Ovary (tissue), 9 donors: ENCODE data around the gene SPSB1. TPM values are rescaled to one million over a fixed set of nuclear protein-coding genes. Genes with fewer than 3 reads are reported as not detected.

ENCODE experiments used
- DNase-seq, 5 donors: peaks; one replicate each; pipeline ENCODE4 v3.0.0-alpha.2; 2019 to 2020
- H3K27ac ChIP-seq, 2 donors: fragments of 200-600 bp; one replicate each; pipeline versions ENCODE4 v1.5.1 to v1.8.0; 2019 to 2022
- H3K27me3 ChIP-seq: fragments of 200-600 bp; one replicate; pipeline ENCODE4 v1.8.0; 2022
- H3K36me3 ChIP-seq: fragments of 200-600 bp; sonication (generic); one replicate; pipeline ENCODE4 v1.5.1; 2019
- H3K4me1 ChIP-seq: one replicate; pipeline ENCODE4 v1.8.1; 2013; ENCODE audit warnings: mild to moderate bottlenecking, moderate library complexity; ENCODE audit not compliant: insufficient read depth
- H3K4me3 ChIP-seq: fragments of 200-600 bp; sonication (generic); one replicate; pipeline ENCODE4 v1.5.1; 2017
- H3K9me3 ChIP-seq, 2 donors: fragments of 200-600 bp in 1 of 2; sonication (generic) in 1 of 2; one replicate each; pipeline versions ENCODE4 v1.5.1 to v1.8.1; 2013 to 2019; ENCODE audit warnings: mild to moderate bottlenecking in 1 of 2, moderate library complexity in 1 of 2
- CTCF ChIP-seq, 3 donors: fragments of 450-650 bp in 2 of 3; fragments of 200-600 bp in 1 of 3; IDR thresholded peaks; one replicate each; pipeline versions ENCODE4 v1.5.1 to v1.8.0; 2016 to 2022; ENCODE audit warnings: antibody characterized with exemption in 3 of 3, mild to moderate bottlenecking in 1 of 3
- EP300 ChIP-seq: sonication (generic); formaldehyde crosslinking; IDR thresholded peaks from one replicate; pipeline ENCODE4 v1.6.1; 2017; ENCODE audit warnings: antibody characterized with exemption
- POLR2A ChIP-seq: fragments of 450-650 bp; IDR thresholded peaks from one replicate; pipeline ENCODE4 v1.6.1; 2017; ENCODE audit warnings: antibody characterized with exemption, mild to moderate bottlenecking, moderate library complexity
- WGBS, 3 donors: extraction: QIAGEN DNeasy Blood & Tissue Kit in 1 of 3; methylation state at CpG; one replicate each; pipeline versions ENCODE4 v1.1.5 to v1.1.7; 2013 to 2017; 5-methylcytosine and 5-hydroxymethylcytosine counted together
- intact Hi-C, 4 donors: fragments of 100-400 bp; cut with DNase I; formaldehyde crosslinking; loops; one replicate each; pipeline versions ENCODE4 v1.11.0 to v1.15.1; 2022 to 2023
- polyA plus RNA-seq, 2 donors: library from polyadenylated mRNA; stranded (reverse); fragments of 200-250 nt in 1 of 2; fragments of 350-450 nt in 1 of 2; fragmentation: Illumina TruSeq in 1 of 2; extraction: RNeasy Lipid Tissue Mini Kit (QIAGEN cat#74804) in 1 of 2; gene quantifications; one replicate each; pipeline ENCODE4 v1.2.3, GENCODE V29; 2013 to 2014
- total RNA-seq, 7 donors: library from RNA; depleted of rRNA in 2 of 7; stranded (reverse); fragments of >200 nt in 2 of 7; fragmentation: NEBNext Ultra II Directional in 3 of 7; extraction: Animal tissue kit (Norgen Biotek cat#: 25700) in 3 of 7; gene quantifications; one replicate each; pipeline versions ENCODE4 v1.1.0 to v1.2.4, GENCODE V29; 2016 to 2023
- donor health status: DM: no; HTN: no; CAD: no; lungs with moderate emphysema.
- donor health status: DM: no; HTN: no; CAD: no.
- donor health status: Bipolar disorder and iron deficiency.
- donor health status: DM: yes; HTN: yes; CAD: no.
- donor health status: DM: no; HTN: no; CAD: no.
- donor health status: DM: yes; HTN: yes; CAD: no.

The SPSB1 gene
- total and polyA plus RNA-seq, 9 donors: 20.4 to 69.6 (median 34.4) TPM

DNA sequence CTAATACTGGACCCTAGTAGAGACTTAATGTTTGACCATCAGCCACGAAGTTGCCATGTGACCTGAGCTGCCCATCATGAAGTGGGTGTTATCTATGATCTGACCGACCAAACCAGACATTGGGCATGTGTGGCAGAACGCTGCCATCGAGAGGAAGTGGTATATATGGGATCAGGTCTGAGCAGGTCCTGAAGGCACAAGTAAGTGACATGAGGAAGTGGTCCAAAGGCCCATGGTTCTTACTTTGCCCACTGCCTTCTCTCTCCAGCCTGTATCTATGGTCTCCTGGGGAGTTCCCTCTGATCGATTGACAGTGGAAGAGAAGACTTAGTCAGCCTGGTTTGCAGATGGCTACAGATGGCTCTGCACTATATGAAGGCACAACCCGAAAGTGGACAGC is 7.9 kb downstream of the SPSB1 start:
- Histone ChIP-seq H3K4me1 (peaks cover 21% of the 10 kb centered on the region), H3K36me3 (no peaks in the 10 kb centered on the region), H3K9me3 (no peaks in the 10 kb centered on the region), H3K27ac (no peak overlapping the region), H3K4me3 (no peak overlapping the region), H3K27me3 (no peaks in the 10 kb centered on the region)
- no peak for TF ChIP-seq POLR2A
- no peak for TF ChIP-seq EP300
- TF ChIP-seq CTCF (IDR thresholded peaks at IDR 0.05): no peak
- no peak for DNase-seq
- WGBS, 3 donors: 83 to 91% (median 84%) methylated on average over 6 of the region's 6 CpGs
- intact Hi-C loops: loop anchor here in 1 of 4 donors (10.0 kb wide), 1 partner anchor 54 kb away; no protein-coding TSS in a partner anchor

DNA sequence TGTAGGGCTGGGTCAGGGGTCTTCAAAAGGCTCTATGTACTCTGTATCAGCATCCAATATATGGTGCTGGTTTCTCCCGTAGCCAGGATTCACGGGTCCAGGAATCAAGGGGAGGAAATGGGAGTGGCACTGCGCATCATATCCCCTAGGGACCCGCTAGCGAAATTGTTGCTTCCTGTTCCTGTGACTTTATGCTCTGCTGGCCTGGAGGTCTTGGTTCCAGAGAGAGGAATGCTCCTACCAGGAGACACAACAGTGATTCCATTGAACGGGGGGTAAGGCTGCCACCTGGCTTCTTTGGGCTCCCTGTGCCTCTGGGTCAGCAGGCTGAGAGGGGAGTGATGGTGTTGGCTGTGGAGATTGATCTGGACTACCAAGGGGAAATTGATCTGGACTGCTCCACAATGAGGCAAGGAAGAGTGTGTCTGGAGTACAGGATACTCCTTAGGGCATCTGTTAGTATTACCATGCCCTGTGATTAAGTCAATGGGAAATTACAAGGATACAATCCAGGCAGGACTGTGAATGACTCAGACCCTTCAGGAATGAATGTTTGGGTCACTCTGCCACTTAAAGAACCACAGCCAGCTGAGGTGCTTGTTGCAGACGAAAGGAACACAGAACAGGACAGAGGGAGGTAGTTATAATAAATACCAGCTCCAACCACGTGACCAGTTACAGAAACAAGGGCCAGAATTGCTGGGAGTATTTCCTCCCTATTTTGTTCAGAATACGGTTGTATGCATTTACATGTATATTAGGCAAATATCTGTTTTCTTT is 10.2 kb downstream of the SPSB1 start:
- TF ChIP-seq POLR2A: no peak
- TF ChIP-seq CTCF (IDR thresholded peaks at IDR 0.05): no peak
- no peak for TF ChIP-seq EP300
- 21 to 28% (median 24%) methylated on average over 9 of the region's 9 CpGs for WGBS, 3 donors
- no peak overlapping the region for H3K4me3 ChIP-seq
- peaks cover 19% of the 10 kb centered on the region for H3K4me1 ChIP-seq
- no peaks in the 10 kb centered on the region for H3K9me3 ChIP-seq
- intact Hi-C loops: loop anchor here in 1 of 4 donors (10.0 kb wide), 1 partner anchor 52 kb away; no protein-coding TSS in a partner anchor
- H3K27me3 ChIP-seq: no peaks in the 10 kb centered on the region
- H3K27ac ChIP-seq: no peak overlapping the region
- DNase-seq: peak in 1 of 5 donors; percentile 22
- H3K36me3 ChIP-seq: no peaks in the 10 kb centered on the region

GRCh38 chr1:9303916-9304315 is 11.2 kb downstream of the SPSB1 start:
- no peak for DNase-seq
- no peaks in the 10 kb centered on the region for H3K9me3 ChIP-seq
- 87 to 91% (median 88%) methylated on average over 6 of the region's 6 CpGs for WGBS, 3 donors
- TF ChIP-seq EP300 (no peak), CTCF (IDR thresholded peaks at IDR 0.05) (no peak), POLR2A (no peak)
- H3K4me1 ChIP-seq: peaks cover 22% of the 10 kb centered on the region
- no peak overlapping the region for H3K4me3 ChIP-seq
- H3K27ac ChIP-seq: no peak overlapping the region
- no peaks in the 10 kb centered on the region for H3K36me3 ChIP-seq
- intact Hi-C loops: loop anchor here in 1 of 4 donors (10.0 kb wide), 1 partner anchor 51 kb away; no protein-coding TSS in a partner anchor
- no peaks in the 10 kb centered on the region for H3K27me3 ChIP-seq

DNA sequence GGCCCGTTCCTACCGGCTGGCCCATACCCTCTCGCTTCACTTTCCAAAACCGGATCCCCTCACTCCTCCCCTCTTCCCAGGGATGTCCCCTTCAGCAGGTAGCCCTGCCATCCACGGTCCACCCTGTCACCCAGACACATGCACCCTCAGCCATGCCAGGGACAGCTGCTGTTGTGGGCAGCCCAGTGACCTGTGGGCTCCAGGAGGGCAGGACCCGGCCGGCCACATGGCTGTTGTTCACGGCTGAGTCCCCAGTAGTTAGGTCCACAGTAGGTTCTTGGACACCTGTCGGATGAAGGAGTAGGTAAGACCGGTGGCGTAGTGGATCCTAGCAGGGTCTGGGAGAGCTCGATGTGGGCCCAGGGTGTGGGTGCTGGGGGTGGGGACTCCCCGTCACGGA is 12.5 kb downstream of the SPSB1 start:
- H3K27ac ChIP-seq: no peak overlapping the region

More for the DNA sequence above, 12.5 kb downstream of the SPSB1 start:
- TF ChIP-seq CTCF (IDR thresholded peaks at IDR 0.05) (no peak), POLR2A (no peak), EP300 (no peak)
- no peaks in the 10 kb centered on the region for H3K36me3 ChIP-seq
- WGBS, 3 donors: 83 to 87% (median 84%) methylated on average over 14 of the region's 14 CpGs
- H3K4me1 ChIP-seq: peaks cover 22% of the 10 kb centered on the region
- H3K27me3 ChIP-seq: no peaks in the 10 kb centered on the region
- intact Hi-C loops: loop anchor here in 1 of 4 donors (10.0 kb wide), 1 partner anchor 50 kb away; no protein-coding TSS in a partner anchor
- no peak for DNase-seq
- H3K4me3 ChIP-seq: no peak overlapping the region
- H3K9me3 ChIP-seq: no peaks in the 10 kb centered on the region
